Uterus (tissue), 4 donors: Measurements from ENCODE around the gene WWOX. TPM values are rescaled to one million over a fixed set of nuclear protein-coding genes. Genes with fewer than 3 reads are reported as not detected.

Source experiments
- DNase-seq, 2 donors: peaks; one replicate each; pipeline ENCODE4 v3.0.0-alpha.2; 2019 to 2020
- H3K27ac ChIP-seq, 2 donors: fragments of 200-600 bp; sonication (generic); 1 replicate in 1 of 2; 2 replicates in 1 of 2; pipeline ENCODE4 v1.5.1; 2016 to 2018
- H3K27me3 ChIP-seq, 2 donors: fragments of 200-600 bp; sonication (generic); one replicate each; pipeline ENCODE4 v1.5.1; 2018 to 2019; ENCODE audit warnings: control low read depth in 1 of 2
- H3K36me3 ChIP-seq, 2 donors: fragments of 200-600 bp; sonication (generic); one replicate each; pipeline ENCODE4 v1.5.1; 2019; ENCODE audit warnings: control low read depth in 1 of 2
- H3K4me1 ChIP-seq, 2 donors: fragments of 200-600 bp; sonication (generic); one replicate each; pipeline ENCODE4 v1.5.1; 2018 to 2019; ENCODE audit warnings: control low read depth in 1 of 2
- H3K4me3 ChIP-seq, 2 donors: fragments of 200-600 bp; sonication (generic); 1 replicate in 1 of 2; 2 replicates in 1 of 2; pipeline ENCODE4 v1.5.1; 2018 to 2019; ENCODE audit warnings: mild to moderate bottlenecking in 1 of 2
- H3K9me3 ChIP-seq, 2 donors: fragments of 200-600 bp; sonication (generic); one replicate each; pipeline ENCODE4 v1.5.1; 2019; ENCODE audit warnings: control low read depth in 1 of 2
- POLR2A ChIP-seq, 2 donors: fragments of 450-650 bp; IDR thresholded peaks; one replicate each; pipeline ENCODE4 v1.6.1; 2016; ENCODE audit warnings: antibody characterized with exemption in 2 of 2, mild to moderate bottlenecking in 1 of 2, moderate library complexity in 1 of 2
- intact Hi-C: fragments of 100-400 bp; cut with DNase I; formaldehyde crosslinking; loops from one replicate; pipeline ENCODE4 v1.15.1; 2023; ENCODE audit warnings: low total_unique reads
- total RNA-seq, 4 donors: library from RNA; depleted of rRNA in 3 of 4; stranded (reverse); fragments of >200 nt in 3 of 4; gene quantifications; one replicate each; pipeline versions ENCODE4 v1.1.0 to v1.2.4, GENCODE V29; 2014 to 2023
- TF ChIP-seq, protein P1 (sequence below), 4 experiments: fragments of 200-600 bp in 2 of 4; fragments of 450-650 bp in 2 of 4; sonication (generic) in 2 of 4; IDR thresholded peaks; one replicate each; pipeline ENCODE4 v1.5.1; 2016 to 2019; ENCODE audit warnings: antibody characterized with exemption in 4 of 4, mild to moderate bottlenecking in 2 of 4, moderate library complexity in 1 of 4
- donor health status: DM: yes; HTN: yes; CAD: no.

Gene WWOX
- total RNA-seq, 4 donors from 2014 or later, result 34.1 to 99.9 (median 55.8) TPM

DNA sequence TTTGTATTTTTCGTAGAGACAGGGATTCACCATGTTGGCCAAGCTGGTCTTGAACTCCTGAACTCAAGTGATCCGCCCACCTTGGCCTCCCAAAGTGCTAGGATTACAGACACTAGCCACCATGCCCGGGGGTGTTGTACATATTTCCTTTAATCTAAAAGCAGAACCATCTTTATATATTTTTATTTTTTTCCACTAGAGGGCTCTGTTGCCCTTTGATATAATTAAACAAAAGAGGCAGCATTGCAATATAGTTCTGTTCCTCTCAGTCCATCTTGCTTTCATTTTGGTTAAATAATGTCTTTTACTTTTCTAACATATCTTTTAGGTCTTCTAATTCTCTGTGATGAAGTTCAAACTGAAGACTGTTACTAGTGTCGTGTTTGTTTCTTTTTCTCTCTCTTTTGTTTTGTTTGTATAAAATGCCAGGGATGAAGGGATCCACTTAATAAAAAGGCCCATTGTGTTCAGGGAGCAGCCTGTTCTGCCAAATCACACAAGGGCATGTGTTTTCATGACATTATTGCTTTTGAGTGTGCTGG is 23.4 kb downstream of the WWOX start:
- TF ChIP-seq, protein P1, sequence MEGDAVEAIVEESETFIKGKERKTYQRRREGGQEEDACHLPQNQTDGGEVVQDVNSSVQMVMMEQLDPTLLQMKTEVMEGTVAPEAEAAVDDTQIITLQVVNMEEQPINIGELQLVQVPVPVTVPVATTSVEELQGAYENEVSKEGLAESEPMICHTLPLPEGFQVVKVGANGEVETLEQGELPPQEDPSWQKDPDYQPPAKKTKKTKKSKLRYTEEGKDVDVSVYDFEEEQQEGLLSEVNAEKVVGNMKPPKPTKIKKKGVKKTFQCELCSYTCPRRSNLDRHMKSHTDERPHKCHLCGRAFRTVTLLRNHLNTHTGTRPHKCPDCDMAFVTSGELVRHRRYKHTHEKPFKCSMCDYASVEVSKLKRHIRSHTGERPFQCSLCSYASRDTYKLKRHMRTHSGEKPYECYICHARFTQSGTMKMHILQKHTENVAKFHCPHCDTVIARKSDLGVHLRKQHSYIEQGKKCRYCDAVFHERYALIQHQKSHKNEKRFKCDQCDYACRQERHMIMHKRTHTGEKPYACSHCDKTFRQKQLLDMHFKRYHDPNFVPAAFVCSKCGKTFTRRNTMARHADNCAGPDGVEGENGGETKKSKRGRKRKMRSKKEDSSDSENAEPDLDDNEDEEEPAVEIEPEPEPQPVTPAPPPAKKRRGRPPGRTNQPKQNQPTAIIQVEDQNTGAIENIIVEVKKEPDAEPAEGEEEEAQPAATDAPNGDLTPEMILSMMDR (IDR thresholded peaks at IDR 0.05), result peak; percentile 51 to 64 (median 60)
- no peak for TF ChIP-seq POLR2A (IDR thresholded peaks at IDR 0.05)
- Histone ChIP-seq H3K4me1 (no peaks in the 10 kb centered on the region), H3K9me3 (no peaks in the 10 kb centered on the region), H3K27me3 (no peaks in the 10 kb centered on the region), H3K36me3 (no peaks in the 10 kb centered on the region), H3K4me3 (no peak overlapping the region), H3K27ac (peak overlapping the region; percentile 64 to 78)
- intact Hi-C loops, result no loop called here
- no peak for DNase-seq

DNA sequence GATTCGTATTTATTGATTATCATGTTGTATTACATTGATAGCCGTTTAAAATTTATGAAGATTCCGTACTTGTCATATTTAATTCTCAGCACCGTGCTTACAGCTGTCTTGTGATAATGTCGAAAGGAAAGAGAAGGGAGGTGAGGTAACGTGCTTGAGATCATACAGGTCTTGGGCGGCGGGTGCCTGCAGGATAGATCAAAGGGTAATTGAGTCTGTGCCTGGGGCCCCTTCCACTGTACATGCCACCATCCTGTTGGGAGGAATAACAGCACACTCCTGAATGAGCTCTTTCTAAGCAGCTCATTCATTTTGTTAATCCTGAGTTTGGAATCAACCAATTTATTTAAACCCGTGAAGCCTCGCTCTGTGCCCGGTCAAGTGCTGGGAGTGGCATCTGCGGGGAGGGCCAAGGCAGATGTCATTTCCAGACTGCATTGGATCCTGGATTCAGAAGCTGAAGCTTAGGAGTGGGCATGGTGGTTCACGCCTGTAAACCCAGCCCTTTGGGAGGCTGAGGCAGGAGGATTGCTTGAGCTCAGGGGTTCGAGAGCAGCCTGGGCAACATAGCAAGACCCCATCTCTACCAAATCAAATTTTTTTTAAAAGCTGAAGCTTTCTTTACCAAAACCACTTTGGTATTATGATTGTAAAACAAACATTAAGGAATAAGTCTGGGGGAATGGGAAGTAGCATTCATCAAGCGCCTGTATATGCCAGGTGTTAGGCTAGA is 25.8 kb downstream of the WWOX start:
- intact Hi-C loops, result no loop called here
- H3K27ac ChIP-seq, result no peak overlapping the region
- DNase-seq, result no peak

DNA sequence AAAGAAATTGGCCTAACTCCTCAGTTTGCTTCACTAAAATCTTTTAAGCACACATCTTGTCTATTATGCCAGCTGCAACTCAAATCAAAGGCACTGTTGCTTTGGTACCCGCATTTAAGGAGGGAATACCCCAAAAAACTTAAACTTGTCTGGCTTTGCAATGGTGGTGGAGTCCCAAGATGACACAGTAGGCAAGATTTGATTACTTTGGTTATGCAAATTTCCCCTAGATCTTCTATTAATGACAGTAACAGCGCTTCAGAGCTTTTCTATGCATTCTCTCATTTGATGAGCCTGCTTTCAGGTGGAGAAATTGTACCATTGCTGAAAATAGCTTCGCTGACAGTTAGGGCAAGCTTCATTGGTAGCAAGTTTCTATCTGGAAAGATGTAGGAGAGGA is 27.2 kb downstream of the WWOX start:
- no peaks in the 10 kb centered on the region for H3K36me3 ChIP-seq
- H3K9me3 ChIP-seq, result no peaks in the 10 kb centered on the region
- DNase-seq, result no peak
- no peak for TF ChIP-seq POLR2A (IDR thresholded peaks at IDR 0.05)
- H3K4me1 ChIP-seq, result no peaks in the 10 kb centered on the region
- no peak overlapping the region for H3K4me3 ChIP-seq
- H3K27ac ChIP-seq, result peak overlapping the region; percentile 15 to 40
- H3K27me3 ChIP-seq, result no peaks in the 10 kb centered on the region
- intact Hi-C loops, result no loop called here

More for the DNA sequence above, 25.8 kb downstream of the WWOX start:
- Histone ChIP-seq H3K9me3 (no peaks in the 10 kb centered on the region), H3K36me3 (no peaks in the 10 kb centered on the region), H3K4me3 (no peak overlapping the region), H3K27me3 (no peaks in the 10 kb centered on the region), H3K4me1 (no peaks in the 10 kb centered on the region)
- no peak for TF ChIP-seq POLR2A (IDR thresholded peaks at IDR 0.05)
- TF ChIP-seq, protein P1 (IDR thresholded peaks at IDR 0.05), result no peak

DNA sequence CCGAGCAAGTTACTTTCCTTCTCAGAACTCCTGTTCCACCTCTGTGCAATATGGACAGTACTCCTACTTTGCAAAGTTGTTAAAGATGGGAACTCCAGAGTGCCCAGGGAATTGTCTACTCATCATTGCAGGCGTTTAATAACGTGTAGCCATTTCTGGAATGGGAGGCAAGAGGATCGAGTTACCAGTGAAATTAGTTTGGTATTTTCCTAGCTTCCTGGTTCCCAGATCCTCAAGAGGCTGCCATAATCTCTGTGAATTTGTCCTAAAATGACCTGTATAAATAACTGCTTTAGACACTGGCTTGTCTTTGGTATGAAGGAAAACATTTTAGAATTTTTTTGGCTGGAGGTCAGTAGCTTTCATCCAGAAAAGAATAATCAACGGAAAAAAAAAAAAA is 27.7 kb downstream of the WWOX start:
- H3K27ac ChIP-seq, result peak overlapping the region; percentile 15 to 40
- H3K36me3 ChIP-seq, result no peaks in the 10 kb centered on the region
- no peaks in the 10 kb centered on the region for H3K4me1 ChIP-seq
- no peak overlapping the region for H3K4me3 ChIP-seq
- no peak for DNase-seq
- no peak for TF ChIP-seq POLR2A (IDR thresholded peaks at IDR 0.05)
- TF ChIP-seq, protein P1 (IDR thresholded peaks at IDR 0.05), result no peak
- no peaks in the 10 kb centered on the region for H3K27me3 ChIP-seq
- H3K9me3 ChIP-seq, result no peaks in the 10 kb centered on the region
- intact Hi-C loops, result no loop called here

DNA sequence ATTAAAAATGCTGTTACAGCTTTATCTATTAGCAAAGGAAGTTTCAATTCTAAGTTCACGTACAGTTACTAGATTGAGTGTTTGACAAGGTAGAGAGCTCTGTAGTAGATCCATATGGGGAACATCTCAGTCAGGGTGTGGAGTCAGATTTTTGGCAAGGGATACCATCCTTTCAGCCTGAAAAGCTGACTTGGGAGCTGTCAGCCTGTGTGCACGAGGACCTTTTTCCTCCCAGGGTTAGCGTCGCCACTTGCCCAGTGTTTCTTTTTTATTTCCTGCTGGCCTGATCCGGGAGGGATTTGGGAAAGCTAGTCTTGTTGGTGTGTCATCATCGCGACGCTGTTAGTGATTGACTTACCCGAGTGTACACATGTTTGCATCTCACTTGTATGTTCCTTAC is 29.5 kb downstream of the WWOX start:
- intact Hi-C loops, result no loop called here
- Histone ChIP-seq H3K4me3 (no peak overlapping the region), H3K27ac (no peak overlapping the region), H3K9me3 (no peaks in the 10 kb centered on the region), H3K4me1 (no peaks in the 10 kb centered on the region), H3K36me3 (no peaks in the 10 kb centered on the region), H3K27me3 (no peaks in the 10 kb centered on the region)
- DNase-seq, result no peak
- TF ChIP-seq, protein P1 (IDR thresholded peaks at IDR 0.05), result no peak
- TF ChIP-seq POLR2A (IDR thresholded peaks at IDR 0.05), result no peak
